Measurements from ENCODE around the gene F8A2.

DNA sequence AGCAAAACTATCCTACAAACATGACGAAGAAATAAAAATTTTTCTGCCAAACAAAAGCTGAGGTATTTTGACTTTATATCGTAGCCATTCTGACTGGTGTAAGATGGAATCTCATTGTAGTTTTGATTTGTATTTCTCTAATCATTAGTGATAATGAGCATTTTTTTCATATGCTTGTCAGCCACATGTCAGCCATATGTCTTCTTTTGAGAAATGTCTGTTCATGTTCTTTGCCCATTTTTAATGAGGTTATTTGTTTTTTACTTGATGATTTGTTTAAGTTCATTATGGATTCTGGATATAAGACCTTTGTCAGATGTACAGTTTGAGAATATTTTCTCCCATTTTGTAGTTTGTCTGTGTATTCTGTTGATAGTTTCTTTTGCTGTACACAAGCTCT, 24.5 kb downstream of the F8A2 start:
- TF ChIP-seq CTCF (conservative IDR thresholded peaks at IDR 0.05; ENCODE audit: low read length) (no peak), EZH2phosphoT487 (IDR thresholded peaks at IDR 0.05; ENCODE audit: borderline replicate concordance, low read depth, low read length) (no peak)
